ES-I3 (cell line): ENCODE data around the gene PSMG2.

Source experiments
- H3K36me3 ChIP-seq: 2 replicates; pipeline ENCODE4 v1.6.1; 2013; ENCODE audit warnings: mild to moderate bottlenecking, low read length, control low read depth, moderate library complexity; ENCODE audit not compliant: insufficient read depth
- H3K4me1 ChIP-seq: 2 replicates; pipeline ENCODE4 v1.6.1; 2013; ENCODE audit warnings: mild to moderate bottlenecking, control low read depth, low read length; ENCODE audit not compliant: insufficient read depth
- H3K9ac ChIP-seq: 2 replicates; pipeline ENCODE4 v1.6.1; 2013; ENCODE audit warnings: low read depth, mild to moderate bottlenecking, low read length, moderate library complexity
- H3K9me3 ChIP-seq: 2 replicates; pipeline ENCODE4 v1.6.1; 2013; ENCODE audit warnings: mild to moderate bottlenecking, low read length, moderate library complexity; ENCODE audit not compliant: control insufficient read depth, insufficient read depth

PSMG2 gene

DNA sequence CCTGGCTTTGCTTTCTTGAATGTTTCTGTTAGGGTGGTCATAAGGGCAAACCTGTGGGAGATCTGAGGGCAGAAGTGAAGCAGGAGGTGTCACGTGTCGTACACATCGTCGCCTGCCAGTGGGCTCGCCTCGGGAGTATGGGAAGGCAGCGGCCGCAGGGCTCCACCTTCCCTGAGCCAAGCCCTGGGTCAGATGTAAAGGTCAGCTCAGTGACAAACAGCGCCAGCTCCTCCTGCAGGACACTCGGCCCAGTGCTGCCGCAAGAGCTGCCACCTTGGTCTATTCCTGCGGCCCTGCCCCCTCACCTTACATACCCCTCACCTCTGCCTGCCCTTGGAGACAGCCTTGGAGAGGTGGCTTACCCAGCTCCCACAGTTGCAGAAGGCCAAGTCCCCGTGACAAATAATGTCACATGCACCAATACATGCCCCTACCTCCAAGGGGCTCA lies 64.2 kb downstream of the PSMG2 start:
- Histone ChIP-seq H3K36me3 (no peaks in the 10 kb centered on the region), H3K4me1 (peaks cover 3% of the 10 kb centered on the region; the same call in 1 of the 2 replicates), H3K9me3 (no peaks in the 10 kb centered on the region), H3K9ac (no peak overlapping the region)

DNA sequence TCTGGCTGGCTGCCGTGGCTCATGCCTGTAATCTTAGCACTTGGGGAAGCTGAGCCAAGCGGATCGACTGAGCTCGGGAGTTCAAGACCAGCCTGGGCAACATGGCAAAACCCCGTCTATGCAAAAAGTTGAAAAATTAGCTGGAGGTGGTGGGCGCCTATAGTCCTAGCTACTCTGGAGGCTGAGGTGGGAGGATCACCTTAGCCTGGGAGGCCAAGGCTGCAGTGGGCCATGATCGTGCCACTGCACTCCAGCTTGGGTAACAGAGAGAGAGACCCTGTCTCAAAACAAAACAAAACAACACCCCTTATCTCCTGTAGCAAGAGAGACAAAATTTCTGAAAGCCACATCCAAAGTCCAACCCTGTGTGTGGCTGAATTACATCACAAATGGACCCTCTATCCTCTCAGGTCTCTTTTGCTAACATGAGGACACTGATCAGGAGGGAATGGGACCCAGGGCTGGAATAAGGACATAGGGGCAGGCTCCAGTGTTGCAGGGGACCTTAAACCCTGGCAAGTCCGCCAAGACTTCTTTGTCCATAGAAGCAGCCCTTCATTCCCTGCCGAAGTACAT lies 64.8 kb downstream of the PSMG2 start:
- H3K36me3 ChIP-seq = no peaks in the 10 kb centered on the region
- H3K9ac ChIP-seq = no peak overlapping the region
- H3K9me3 ChIP-seq = no peaks in the 10 kb centered on the region
- H3K4me1 ChIP-seq = peaks cover 3% of the 10 kb centered on the region; the same call in 1 of the 2 replicates

DNA sequence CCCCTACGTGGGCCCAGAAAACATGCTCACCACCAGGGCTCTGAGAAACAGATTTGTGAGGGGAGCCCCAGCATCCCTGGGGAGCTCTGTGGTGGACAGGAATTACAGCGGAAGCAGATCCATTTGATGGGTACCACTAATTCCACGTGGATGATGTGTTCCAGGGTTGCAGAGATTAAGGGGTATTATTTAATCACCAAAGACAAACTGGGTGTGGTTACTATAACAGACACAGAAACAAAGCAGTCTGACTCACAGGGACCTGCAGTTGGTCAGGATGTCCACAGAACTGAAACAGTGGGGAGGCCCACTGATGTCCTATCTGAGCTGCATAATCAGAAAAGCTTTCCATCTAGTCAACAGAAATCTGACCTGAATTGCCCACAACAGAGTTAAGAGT lies 65.8 kb downstream of the PSMG2 start:
- Histone ChIP-seq H3K9ac (no peak overlapping the region), H3K4me1 (peaks cover 3% of the 10 kb centered on the region; the same call in 1 of the 2 replicates), H3K9me3 (no peaks in the 10 kb centered on the region), H3K36me3 (no peaks in the 10 kb centered on the region)

DNA sequence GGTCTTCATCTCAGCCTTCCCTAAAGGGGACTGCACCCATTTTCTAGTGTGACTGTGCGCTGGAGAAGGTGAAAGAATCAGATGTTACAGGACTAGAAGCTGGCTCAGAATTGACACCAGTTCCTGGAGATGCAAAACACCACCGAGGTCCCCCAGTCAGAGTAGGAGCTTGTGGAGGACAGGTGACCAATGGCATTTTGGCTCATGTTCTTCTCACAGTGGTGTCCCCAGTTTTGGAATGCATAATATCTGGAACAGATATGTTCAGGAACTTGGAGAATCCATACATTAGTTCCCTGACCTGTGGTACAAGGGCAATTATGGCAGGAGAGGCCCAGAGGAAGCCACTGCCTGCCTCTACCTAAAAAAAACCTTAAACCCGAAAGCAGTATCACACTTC lies 66.3 kb downstream of the PSMG2 start:
- Histone ChIP-seq H3K4me1 (peaks cover 3% of the 10 kb centered on the region; the same call in 1 of the 2 replicates), H3K9me3 (no peaks in the 10 kb centered on the region), H3K36me3 (no peaks in the 10 kb centered on the region), H3K9ac (no peak overlapping the region)

DNA sequence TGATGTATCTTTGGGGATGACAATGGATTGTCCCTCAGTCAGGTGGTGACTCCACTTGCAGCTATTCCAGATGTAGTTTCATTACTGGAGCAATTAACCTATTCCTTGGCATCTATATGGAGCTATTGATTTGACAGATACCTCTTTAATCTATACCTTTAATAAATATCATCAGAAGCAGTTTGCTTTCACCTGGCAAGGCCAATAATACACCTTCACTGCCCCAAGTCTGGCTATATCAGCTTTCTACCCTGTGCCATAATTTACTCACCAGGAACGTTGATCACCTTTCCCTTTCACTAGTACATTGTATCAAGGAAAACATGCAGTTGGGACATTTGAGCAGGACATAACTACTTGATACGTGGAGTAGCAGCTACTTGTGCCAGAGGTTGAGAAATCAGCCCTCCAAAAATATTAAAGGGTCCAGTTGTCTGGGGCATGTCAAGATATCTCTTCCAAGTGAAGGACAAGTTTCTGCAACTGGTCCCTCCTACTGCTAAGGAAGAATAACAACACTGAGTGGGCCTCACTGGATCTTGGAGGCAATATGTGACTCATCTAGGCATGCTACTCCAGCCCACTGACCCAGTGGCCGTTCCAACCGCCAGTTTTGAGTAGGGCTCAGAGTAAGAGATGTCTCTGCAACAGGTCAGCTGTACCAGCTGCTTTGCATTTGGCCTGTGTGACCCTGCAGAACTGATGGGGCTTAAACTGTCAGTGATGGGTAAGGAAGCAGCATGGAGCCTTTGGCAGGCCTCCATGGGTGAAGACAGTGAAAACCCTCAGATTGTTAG lies 67.0 kb downstream of the PSMG2 start:
- H3K4me1 ChIP-seq = peaks cover 3% of the 10 kb centered on the region; the same call in 1 of the 2 replicates
- no peaks in the 10 kb centered on the region for H3K9me3 ChIP-seq
- H3K9ac ChIP-seq = no peak overlapping the region
- no peaks in the 10 kb centered on the region for H3K36me3 ChIP-seq

DNA sequence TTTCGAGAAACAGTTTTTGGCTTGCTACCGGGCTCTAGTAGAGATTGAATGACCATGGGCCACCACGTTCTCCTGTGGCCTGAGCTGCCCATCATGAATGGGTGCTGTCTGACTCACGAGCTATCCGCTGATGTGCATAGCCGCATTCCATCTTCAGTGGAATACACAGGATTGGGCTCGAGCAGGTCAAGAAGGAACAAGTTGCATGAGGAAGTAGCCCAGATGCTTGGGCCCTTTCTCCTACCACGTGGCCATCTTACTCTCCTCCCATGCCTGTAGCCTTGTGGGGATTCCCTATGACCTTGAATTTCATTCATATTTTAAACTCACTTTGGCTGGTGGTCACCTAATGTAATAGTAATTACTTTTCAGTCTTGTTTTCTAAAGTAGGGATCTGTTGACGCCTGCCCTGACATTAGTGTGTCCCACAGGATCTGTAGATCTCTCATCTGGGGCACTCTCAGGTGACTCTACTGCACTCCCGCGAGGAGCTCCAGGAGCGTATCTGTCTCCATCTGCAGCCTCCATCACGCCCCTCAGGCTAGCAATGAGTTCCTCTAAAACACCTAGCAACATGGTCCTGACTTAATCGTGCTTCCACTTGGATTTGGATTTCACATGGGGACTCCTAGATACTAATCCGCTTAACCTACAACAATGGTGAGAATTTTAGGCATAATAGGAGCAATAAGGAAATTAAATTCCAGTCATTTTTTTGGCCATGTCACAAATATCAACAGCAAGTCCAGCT lies 67.8 kb downstream of the PSMG2 start:
- Histone ChIP-seq H3K36me3 (no peaks in the 10 kb centered on the region), H3K9me3 (no peaks in the 10 kb centered on the region), H3K4me1 (peaks cover 3% of the 10 kb centered on the region; the same call in 1 of the 2 replicates), H3K9ac (no peak overlapping the region)

DNA sequence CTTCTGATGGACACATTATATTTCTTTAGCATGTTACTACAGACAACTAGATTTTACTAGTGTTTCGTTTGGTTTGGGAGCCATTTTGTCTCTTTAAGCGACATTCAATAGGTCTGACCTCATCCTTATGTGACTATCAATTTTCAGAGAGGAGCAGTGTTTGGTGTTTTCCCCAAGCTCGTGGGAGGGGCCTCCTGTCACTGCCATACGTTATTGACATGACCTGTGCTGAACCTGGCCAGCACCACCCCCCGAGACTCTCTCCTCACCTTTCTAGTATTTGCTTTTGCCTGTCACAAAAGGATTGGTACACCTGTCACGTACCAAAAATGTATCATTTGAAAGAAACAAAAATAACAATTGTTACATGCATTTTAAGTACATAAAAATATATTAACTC lies 69.3 kb downstream of the PSMG2 start:
- Histone ChIP-seq H3K9ac (no peak overlapping the region), H3K36me3 (no peaks in the 10 kb centered on the region), H3K9me3 (no peaks in the 10 kb centered on the region), H3K4me1 (peaks cover 3% of the 10 kb centered on the region; the same call in 1 of the 2 replicates)

DNA sequence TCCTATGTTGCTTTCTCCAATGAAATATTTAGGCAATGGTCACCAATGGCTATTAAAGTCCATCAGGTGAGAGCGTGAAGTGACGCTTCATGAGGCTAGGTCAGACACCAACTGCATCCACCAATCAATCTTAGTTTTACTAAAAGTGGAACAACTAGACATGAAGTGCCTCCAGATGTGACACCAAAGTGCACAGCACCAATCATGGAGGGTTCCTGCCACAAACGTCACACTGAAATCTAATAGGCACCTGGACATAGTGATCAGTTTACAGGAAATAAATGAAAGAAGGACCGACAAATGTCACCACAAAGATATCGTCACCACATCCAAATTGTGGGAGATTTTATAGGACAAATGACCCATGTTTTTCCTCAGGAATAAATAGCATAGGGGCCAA lies 70.5 kb downstream of the PSMG2 start:
- Histone ChIP-seq H3K4me1 (no peaks in the 10 kb centered on the region), H3K36me3 (no peaks in the 10 kb centered on the region), H3K9ac (no peak overlapping the region), H3K9me3 (no peaks in the 10 kb centered on the region)

DNA sequence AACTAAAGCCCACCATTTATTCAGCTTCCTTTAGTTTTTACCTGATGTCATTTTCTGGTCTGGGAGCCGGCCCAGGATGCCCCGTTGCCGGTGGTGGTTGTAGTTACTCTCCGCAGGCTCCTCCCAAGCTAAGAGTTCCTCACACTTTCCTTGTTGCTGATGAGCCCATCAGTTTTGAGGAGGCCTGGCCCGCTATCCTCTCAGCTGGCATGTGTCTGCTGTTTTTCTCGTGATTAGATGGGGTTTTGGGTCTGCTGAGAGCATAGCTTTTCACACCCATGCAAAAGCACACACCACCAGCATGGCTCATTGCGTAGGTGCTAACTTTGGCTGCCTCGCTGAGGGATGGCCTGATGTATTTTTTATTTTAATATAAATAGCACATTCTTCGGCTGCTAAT lies 72.1 kb downstream of the PSMG2 start:
- no peaks in the 10 kb centered on the region for H3K9me3 ChIP-seq
- H3K9ac ChIP-seq = no peak overlapping the region
- H3K4me1 ChIP-seq = no peaks in the 10 kb centered on the region
- H3K36me3 ChIP-seq = no peaks in the 10 kb centered on the region
